Mesodermal cell (in vitro differentiated cells): Measurements from ENCODE around the gene PTPRN2.

Source experiments
- H3K27ac ChIP-seq: 2 replicates; pipeline ENCODE4 v1.7.0; 2013; ENCODE audit warnings: mild to moderate bottlenecking, low read depth, low read length, moderate library complexity; ENCODE audit not compliant: severe bottlenecking
- H3K36me3 ChIP-seq: 2 replicates; pipeline ENCODE4 v1.7.1; 2013; ENCODE audit warnings: mild to moderate bottlenecking, low read length, moderate library complexity; ENCODE audit not compliant: control insufficient read depth, insufficient read depth
- H3K4me1 ChIP-seq: one replicate; pipeline ENCODE4 v1.7.1; 2013; ENCODE audit warnings: mild to moderate bottlenecking, low read length; ENCODE audit not compliant: insufficient read depth, control insufficient read depth, poor library complexity, severe bottlenecking
- H3K4me3 ChIP-seq: 2 replicates; pipeline ENCODE4 v1.7.0; 2013; ENCODE audit warnings: low read length, control low read depth, mild to moderate bottlenecking; ENCODE audit not compliant: insufficient read depth, poor library complexity, severe bottlenecking; ENCODE audit errors: extremely low read depth
- H3K9me3 ChIP-seq: 2 replicates; pipeline ENCODE4 v1.7.1; 2013; ENCODE audit warnings: mild to moderate bottlenecking, low read length, moderate library complexity; ENCODE audit not compliant: control insufficient read depth
- WGBS, 2 experiments: methylation state at CpG; one replicate each; pipeline ENCODE4 v1.1.5; 2013; ENCODE audit warnings: missing lambda C conversion rate in 2 of 2; ENCODE audit not compliant: insufficient coverage in 2 of 2; 5-methylcytosine and 5-hydroxymethylcytosine counted together

The PTPRN2 gene

DNA sequence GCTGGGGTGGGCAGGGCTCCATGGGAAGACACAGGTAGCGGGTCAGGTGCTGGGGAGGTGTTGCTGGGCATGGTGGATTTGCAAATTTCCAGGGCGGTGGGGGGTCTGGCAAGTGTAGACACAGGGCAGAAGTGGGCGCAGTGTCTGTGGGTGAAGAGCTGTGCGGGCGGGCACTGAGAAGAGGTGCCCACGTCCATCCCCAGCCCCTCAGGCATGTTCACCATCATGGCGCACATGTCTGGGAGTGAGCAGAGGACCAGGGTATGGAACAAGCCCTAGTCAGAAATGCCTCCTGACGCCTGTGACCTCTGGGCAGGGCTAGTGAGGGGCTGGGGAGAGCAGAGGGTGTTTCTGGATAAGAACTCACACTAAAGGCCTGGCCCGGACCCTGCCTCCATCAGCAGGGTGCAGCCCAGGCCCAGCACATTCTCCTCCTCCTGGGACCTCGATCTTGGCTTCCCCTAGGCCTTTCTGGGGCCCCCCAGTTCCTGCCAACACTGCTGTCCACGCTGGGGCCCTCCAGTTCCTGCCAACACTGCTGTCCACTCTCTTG is 612.9 kb downstream of the PTPRN2 start:
- Histone ChIP-seq H3K4me1 (no peaks in the 10 kb centered on the region), H3K4me3 (no peak overlapping the region), H3K9me3 (peaks cover 93% of the 10 kb centered on the region), H3K27ac (no peak overlapping the region), H3K36me3 (no peaks in the 10 kb centered on the region)
- WGBS, 2 experiments = 61% methylated on average over 9 to 10 of the region's 11 CpGs

DNA sequence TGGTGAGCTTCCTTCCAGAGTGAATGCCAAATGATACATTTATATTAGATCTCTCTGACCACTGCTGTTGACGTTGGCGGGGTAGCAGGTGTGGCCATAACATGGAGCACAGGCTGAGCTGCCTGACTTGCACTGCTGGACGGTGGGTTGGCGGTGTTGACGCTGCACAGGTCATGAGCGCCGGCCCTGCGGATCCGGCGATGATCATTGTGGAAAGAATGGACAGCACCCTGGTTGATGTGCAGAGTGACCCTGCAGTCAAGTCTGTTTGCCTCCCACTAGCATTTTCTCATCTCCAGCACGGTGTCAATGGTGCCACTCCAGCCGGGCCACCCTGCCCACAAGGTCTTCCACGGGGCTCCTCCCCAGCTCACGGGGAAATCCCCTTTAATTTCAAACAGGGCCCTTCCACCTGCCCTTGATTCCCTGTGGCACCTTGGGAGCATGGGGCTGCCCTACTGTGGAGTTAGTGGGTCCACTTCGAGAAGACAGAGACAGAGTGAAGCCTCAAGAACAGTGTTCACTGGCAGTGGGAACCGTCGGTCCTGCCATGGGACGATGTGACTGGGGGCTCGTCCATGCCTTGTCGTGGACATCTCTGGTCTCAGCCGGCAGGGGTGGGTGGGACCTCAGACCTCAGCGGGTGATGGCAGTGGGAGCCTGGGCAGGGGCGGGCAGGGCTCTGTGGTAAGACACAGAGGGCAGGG is 613.5 kb downstream of the PTPRN2 start:
- 85 to 88% methylated on average over 17 to 21 of the region's 23 CpGs for WGBS, 2 experiments
- H3K27ac ChIP-seq = no peak overlapping the region
- H3K4me3 ChIP-seq = no peak overlapping the region
- H3K9me3 ChIP-seq = peaks cover 93% of the 10 kb centered on the region
- no peaks in the 10 kb centered on the region for H3K36me3 ChIP-seq
- no peaks in the 10 kb centered on the region for H3K4me1 ChIP-seq

DNA sequence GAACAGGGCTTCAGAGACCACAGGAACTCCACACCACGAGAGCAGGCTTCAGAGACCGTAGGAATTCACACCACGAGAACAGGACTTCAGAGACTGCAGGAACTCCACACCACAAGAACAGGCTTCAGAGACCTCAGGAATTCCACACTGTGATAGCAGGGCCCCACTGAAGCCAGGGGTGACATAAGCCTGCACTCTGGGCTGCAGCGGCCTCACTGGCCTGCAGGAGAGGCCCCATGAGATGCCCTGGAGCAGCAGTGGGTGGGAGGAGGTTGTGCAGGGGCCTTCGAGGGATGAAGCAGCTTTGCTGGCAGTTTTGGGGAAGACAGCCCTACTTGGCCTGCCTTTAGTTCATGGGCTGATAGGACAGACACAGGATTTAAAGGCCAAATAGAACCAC is 614.7 kb downstream of the PTPRN2 start:
- WGBS, 2 experiments = 67 to 72% methylated on average over 3 to 4 of the region's 5 CpGs

DNA sequence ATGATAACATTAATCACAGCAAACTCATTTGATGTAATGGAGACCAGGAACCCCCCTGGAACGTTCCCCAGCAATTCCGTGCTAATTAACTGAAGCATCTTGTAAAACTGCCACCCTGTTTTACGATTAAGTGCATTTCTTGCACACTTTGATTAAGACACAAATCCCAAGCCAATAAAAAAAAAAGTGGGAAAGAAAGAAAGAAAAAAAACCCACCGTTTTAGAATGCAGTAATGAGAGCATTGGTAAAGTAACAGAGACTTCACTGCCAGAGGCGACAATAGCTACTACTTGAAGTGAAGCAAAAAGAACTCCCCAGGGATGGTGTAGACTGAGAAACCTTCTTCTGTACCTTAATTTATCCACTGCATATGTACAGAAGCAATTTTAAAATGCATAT is 616.1 kb downstream of the PTPRN2 start:
- Histone ChIP-seq H3K27ac (no peak overlapping the region), H3K4me3 (no peak overlapping the region), H3K36me3 (no peaks in the 10 kb centered on the region), H3K4me1 (no peaks in the 10 kb centered on the region), H3K9me3 (peaks cover 90% of the 10 kb centered on the region)
- 29% methylated on average over 2 of the region's 5 CpGs; no CpG with 5 or more reads in 1 of the 2 experiments for WGBS, 2 experiments

More for the DNA sequence above, 614.7 kb downstream of the PTPRN2 start:
- H3K9me3 ChIP-seq = peaks cover 94% of the 10 kb centered on the region
- H3K36me3 ChIP-seq = no peaks in the 10 kb centered on the region
- H3K4me1 ChIP-seq = no peaks in the 10 kb centered on the region
- no peak overlapping the region for H3K4me3 ChIP-seq
- no peak overlapping the region for H3K27ac ChIP-seq

DNA sequence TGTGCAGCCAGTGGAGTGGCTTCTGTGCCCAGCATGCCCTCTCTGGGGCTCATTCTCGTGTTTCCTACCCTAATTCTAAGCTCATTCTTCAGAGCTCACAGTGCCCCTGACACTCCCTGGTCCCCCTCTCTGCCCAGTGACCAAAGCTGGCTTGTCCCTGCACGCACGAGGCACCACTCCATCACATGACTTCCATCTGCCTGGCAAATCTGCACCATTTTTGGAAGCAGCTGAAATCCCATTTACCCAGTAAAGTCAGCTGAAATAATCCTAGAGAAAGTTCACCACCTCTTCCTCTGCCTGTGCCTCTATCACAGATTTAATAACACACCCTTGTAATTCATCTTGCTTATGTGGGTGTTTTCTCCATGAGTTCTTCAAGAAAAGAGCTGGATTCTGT is 616.9 kb downstream of the PTPRN2 start:
- 54 to 60% methylated on average over 3 of the region's 3 CpGs for WGBS, 2 experiments
- peaks cover 87% of the 10 kb centered on the region for H3K9me3 ChIP-seq

DNA sequence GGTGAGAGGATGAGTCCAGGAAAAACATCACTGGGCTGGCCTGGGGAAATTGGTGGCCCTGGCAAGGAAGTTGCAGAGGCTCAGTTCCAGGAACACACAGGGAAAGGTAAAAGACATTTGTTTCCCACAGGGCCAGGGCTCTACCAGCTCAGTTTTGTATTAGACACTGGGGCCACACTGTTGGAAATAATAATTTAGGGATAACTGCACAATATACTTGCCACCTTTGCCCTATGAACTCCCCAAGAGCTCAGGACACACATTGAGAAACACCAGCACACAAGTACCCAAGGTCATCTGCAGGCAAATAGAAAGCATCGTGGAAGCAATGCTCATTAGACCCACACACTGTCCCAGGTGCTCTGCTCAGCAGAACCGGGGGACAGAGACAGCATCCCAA is 617.6 kb downstream of the PTPRN2 start:
- Histone ChIP-seq H3K4me1 (no peaks in the 10 kb centered on the region), H3K27ac (no peak overlapping the region), H3K9me3 (peaks cover 83% of the 10 kb centered on the region), H3K4me3 (no peak overlapping the region), H3K36me3 (no peaks in the 10 kb centered on the region)
- WGBS, 2 experiments = 100% methylated on average over 1 of the region's 2 CpGs

More for the DNA sequence above, 616.9 kb downstream of the PTPRN2 start:
- no peaks in the 10 kb centered on the region for H3K36me3 ChIP-seq
- H3K4me1 ChIP-seq = no peaks in the 10 kb centered on the region
- no peak overlapping the region for H3K27ac ChIP-seq
- no peak overlapping the region for H3K4me3 ChIP-seq

DNA sequence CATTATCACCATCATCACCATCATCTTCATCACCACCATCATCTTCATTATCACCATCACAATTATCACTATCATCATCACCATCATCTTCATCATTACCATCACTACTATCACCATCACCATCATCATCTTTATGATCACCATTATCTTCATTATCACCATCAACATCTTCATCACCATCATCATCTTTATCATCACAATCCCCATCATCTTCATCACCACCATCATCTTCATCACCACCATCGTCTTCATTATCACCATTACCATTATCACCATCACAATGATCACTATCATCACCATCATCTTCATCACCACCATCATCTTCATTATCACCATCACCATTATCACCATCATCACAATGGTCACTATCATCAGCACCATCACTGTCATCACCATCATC is 621.1 kb downstream of the PTPRN2 start:
- Histone ChIP-seq H3K4me1 (no peaks in the 10 kb centered on the region), H3K27ac (no peak overlapping the region), H3K4me3 (no peak overlapping the region), H3K36me3 (no peaks in the 10 kb centered on the region), H3K9me3 (peaks cover 85% of the 10 kb centered on the region)
- 70 to 90% methylated on average over 1 of the region's 1 CpG for WGBS, 2 experiments

DNA sequence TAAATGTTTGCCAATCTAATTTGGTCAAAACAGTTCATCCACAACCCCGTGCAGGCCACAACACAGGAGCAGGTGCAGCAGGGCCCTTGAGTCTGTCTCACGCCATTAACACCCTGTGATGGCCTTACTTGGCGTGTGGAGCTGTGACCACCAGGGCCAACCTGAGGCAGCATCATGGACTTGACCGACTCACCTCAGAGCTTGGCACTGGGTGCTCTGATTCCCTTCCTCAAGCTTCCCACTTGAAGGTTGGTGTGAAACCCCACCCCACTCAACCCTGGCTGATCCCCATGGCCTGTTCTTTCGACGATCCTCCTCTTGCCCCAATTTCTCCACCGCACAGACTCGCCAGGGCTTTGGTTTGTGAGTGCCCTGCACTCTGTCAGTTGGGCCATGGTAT is 623.1 kb downstream of the PTPRN2 start:
- 67 to 80% methylated on average over 8 of the region's 8 CpGs for WGBS, 2 experiments
- Histone ChIP-seq H3K4me1 (no peaks in the 10 kb centered on the region), H3K4me3 (no peak overlapping the region), H3K36me3 (no peaks in the 10 kb centered on the region), H3K27ac (no peak overlapping the region), H3K9me3 (peaks cover 74% of the 10 kb centered on the region)

DNA sequence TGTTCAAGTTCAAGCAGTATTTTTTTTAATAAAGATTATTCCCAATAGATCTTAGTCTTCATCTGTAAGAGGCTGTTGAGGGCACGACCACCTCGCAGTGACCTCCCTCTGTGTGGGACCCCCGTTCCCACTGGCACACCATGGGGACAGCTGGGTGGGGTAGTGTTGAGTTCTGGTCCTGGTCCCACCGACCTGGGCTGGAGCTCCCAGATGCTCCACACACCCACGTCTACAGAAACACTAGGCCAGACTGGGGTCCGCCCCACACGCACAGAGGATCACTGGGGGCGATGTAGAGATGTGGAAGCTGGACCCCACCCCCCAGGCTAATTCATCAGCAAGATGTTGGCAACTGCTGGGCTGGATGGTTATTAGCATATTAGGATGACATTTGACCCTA is 623.6 kb downstream of the PTPRN2 start:
- no peak overlapping the region for H3K27ac ChIP-seq
- peaks cover 71% of the 10 kb centered on the region for H3K9me3 ChIP-seq
- no peaks in the 10 kb centered on the region for H3K4me1 ChIP-seq
- WGBS, 2 experiments = no CpG with 5 or more reads among the region's 8 CpGs
- no peaks in the 10 kb centered on the region for H3K36me3 ChIP-seq
- no peak overlapping the region for H3K4me3 ChIP-seq

DNA sequence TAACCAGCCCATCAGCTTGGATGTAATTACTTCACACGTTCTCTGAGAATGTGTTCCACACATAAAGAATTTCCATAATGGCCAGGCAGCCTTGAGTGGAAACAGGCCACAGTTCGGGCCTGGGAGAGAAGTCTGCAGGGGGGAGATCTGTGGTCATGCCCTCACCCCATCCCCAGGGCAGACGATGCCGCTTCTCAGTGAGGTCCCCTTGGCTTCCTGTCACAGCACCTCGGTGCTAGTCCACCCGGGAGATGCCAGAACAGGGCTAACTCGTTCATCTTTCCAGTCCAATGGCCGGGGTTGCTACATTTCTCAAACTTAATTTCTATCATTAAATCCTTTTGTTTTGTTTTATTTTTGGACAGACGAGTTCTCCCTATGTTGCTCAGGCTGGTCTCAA is 624.1 kb downstream of the PTPRN2 start:
- Histone ChIP-seq H3K4me3 (no peak overlapping the region), H3K4me1 (no peaks in the 10 kb centered on the region), H3K27ac (no peak overlapping the region), H3K36me3 (no peaks in the 10 kb centered on the region), H3K9me3 (peaks cover 66% of the 10 kb centered on the region)
- WGBS, 2 experiments = 48 to 65% methylated on average over 3 to 6 of the region's 9 CpGs
